MCF 10A (cell line): ENCODE measurements around the gene ATP13A5. TPM values are rescaled to one million over a fixed set of nuclear protein-coding genes. Genes with fewer than 3 reads are reported as not detected.

ENCODE experiments used
- BruUV-seq: library from RNA; stranded (reverse); fragments of 400-500 nt; replicated peaks from 2 replicates; lab custom pipeline; 2021; lab: Mats Ljungman, UMichigan
- CTCF ChIA-PET: fragments of 300-600 bp; sonication (Branson Sonifier 250); formaldehyde crosslinking; extraction: SDS; loops from one replicate; lab custom pipeline; 2021; ENCODE audit warnings: antibody characterized with exemption, inconsistent platforms; lab: Yijun Ruan, JAX
- POLR2A ChIA-PET: fragments of 300-600, 350-650 bp; sonication (Branson Sonifier 250); formaldehyde crosslinking; extraction: SDS; loops from one replicate; lab custom pipeline; 2020; ENCODE audit warnings: antibody characterized with exemption, inconsistent platforms; lab: Yijun Ruan, JAX
- DNase-seq: peaks from one replicate; pipeline ENCODE4 v3.0.0-alpha.2; 2018; ENCODE audit not compliant: unreplicated experiment
- H3K27ac Mint-ChIP-seq: one replicate; pipeline ENCODE4 v1.8.0; 2022; ENCODE audit warnings: mild to moderate bottlenecking, low read depth, mixed read lengths; ENCODE audit not compliant: unreplicated experiment
- H3K27me3 Mint-ChIP-seq: one replicate; pipeline ENCODE4 v1.8.0; 2022; ENCODE audit warnings: mixed read lengths; ENCODE audit not compliant: insufficient read depth, unreplicated experiment
- H3K36me3 Mint-ChIP-seq: one replicate; pipeline ENCODE4 v1.8.0; 2022; ENCODE audit warnings: mild to moderate bottlenecking, moderate library complexity, mixed read lengths; ENCODE audit not compliant: insufficient read depth, unreplicated experiment
- H3K4me1 Mint-ChIP-seq: one replicate; pipeline ENCODE4 v1.8.0; 2022; ENCODE audit warnings: mixed read lengths; ENCODE audit not compliant: insufficient read depth, unreplicated experiment
- H3K4me3 Mint-ChIP-seq: one replicate; pipeline ENCODE4 v1.8.0; 2022; ENCODE audit warnings: mild to moderate bottlenecking, moderate library complexity, mixed read lengths; ENCODE audit not compliant: unreplicated experiment
- H3K9me3 Mint-ChIP-seq: one replicate; pipeline ENCODE4 v1.8.0; 2022; ENCODE audit warnings: mixed read lengths; ENCODE audit not compliant: unreplicated experiment
- intact Hi-C: fragments of 100-400 bp; cut with micrococcal nuclease; formaldehyde crosslinking; loops from 2 replicates; pipeline ENCODE4 v1.14.1; 2022
- total RNA-seq: library from RNA; stranded (reverse); gene quantifications from 2 replicates; pipeline ENCODE4 v1.2.3, GENCODE V29; 2022
- TF ChIP-seq, protein P1 (sequence below): fragments of 200-600 bp; IDR thresholded peaks from one replicate; pipeline ENCODE4 v1.8.0; 2022; ENCODE audit warnings: antibody characterized with exemption, mild to moderate bottlenecking; ENCODE audit not compliant: unreplicated experiment

The ATP13A5 gene
- total RNA-seq, 1 experiment from 2014 or later = not detected

- peaks cover 6% of the 10 kb centered on the region for H3K36me3 Mint-ChIP-seq
- peaks cover 20% of the 10 kb centered on the region for H3K27me3 Mint-ChIP-seq
- ChIA-PET POLR2A (no interaction called here), CTCF (interaction anchor here (0.6 kb wide), 2 partner anchors 143 to 835 kb away, joined by 3 read pairs; no protein-coding TSS in a partner anchor)
- H3K4me1 Mint-ChIP-seq = no peaks in the 10 kb centered on the region
- intact Hi-C loops = no loop called here
- H3K9me3 Mint-ChIP-seq = no peaks in the 10 kb centered on the region
- H3K27ac Mint-ChIP-seq = no peak overlapping the region
- H3K4me3 Mint-ChIP-seq = no peak overlapping the region
- DNase-seq = peak; percentile 70
- BruUV-seq = no TSS peak
- TF ChIP-seq, protein P1, sequence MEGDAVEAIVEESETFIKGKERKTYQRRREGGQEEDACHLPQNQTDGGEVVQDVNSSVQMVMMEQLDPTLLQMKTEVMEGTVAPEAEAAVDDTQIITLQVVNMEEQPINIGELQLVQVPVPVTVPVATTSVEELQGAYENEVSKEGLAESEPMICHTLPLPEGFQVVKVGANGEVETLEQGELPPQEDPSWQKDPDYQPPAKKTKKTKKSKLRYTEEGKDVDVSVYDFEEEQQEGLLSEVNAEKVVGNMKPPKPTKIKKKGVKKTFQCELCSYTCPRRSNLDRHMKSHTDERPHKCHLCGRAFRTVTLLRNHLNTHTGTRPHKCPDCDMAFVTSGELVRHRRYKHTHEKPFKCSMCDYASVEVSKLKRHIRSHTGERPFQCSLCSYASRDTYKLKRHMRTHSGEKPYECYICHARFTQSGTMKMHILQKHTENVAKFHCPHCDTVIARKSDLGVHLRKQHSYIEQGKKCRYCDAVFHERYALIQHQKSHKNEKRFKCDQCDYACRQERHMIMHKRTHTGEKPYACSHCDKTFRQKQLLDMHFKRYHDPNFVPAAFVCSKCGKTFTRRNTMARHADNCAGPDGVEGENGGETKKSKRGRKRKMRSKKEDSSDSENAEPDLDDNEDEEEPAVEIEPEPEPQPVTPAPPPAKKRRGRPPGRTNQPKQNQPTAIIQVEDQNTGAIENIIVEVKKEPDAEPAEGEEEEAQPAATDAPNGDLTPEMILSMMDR = no peak
These were observed 77.1 kb downstream of the ATP13A5 start for GRCh38 chr3:193301433-193301832.

GRCh38 chr3:193297421-193297820, 81.1 kb downstream of the ATP13A5 start:
- TF ChIP-seq, protein P1 = no peak
- no TSS peak for BruUV-seq
- H3K36me3 Mint-ChIP-seq = no peaks in the 10 kb centered on the region
- H3K27ac Mint-ChIP-seq = no peak overlapping the region
- no peaks in the 10 kb centered on the region for H3K4me1 Mint-ChIP-seq
- no peaks in the 10 kb centered on the region for H3K9me3 Mint-ChIP-seq
- peaks cover 11% of the 10 kb centered on the region for H3K27me3 Mint-ChIP-seq
- intact Hi-C loops = no loop called here
- ChIA-PET POLR2A (no interaction called here), CTCF (interaction anchor here (0.6 kb wide), 1 partner anchor 189 kb away, joined by 3 read pairs; no protein-coding TSS in a partner anchor)
- DNase-seq = peak; percentile 38
- no peak overlapping the region for H3K4me3 Mint-ChIP-seq

DNA sequence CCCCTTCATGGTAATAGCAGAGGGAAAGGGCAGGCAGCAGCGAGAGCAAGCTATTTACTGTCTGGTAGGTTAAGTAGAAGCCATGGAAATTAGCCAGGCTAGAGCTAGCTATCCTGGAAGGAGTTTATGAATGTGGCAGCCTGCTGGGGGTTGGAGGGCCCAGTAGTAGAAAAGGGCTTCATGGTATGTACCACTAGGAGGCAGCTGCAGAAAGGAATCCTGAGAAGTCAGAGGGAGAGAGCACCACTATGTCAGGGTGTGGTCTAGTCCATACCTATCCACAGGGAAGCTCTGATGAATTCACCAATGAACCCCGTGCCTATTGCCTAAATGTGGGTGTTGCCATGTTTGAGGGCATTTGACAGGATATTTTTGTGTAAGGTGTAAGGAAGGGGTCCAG, 82.6 kb downstream of the ATP13A5 start:
- Mint-ChIP-seq H3K9me3 (no peaks in the 10 kb centered on the region), H3K27me3 (peaks cover 11% of the 10 kb centered on the region), H3K27ac (no peak overlapping the region), H3K36me3 (no peaks in the 10 kb centered on the region), H3K4me1 (no peaks in the 10 kb centered on the region), H3K4me3 (no peak overlapping the region)
- TF ChIP-seq, protein P1 = no peak
- intact Hi-C loops = no loop called here
- BruUV-seq = no TSS peak
- POLR2A ChIA-PET = no interaction called here
- CTCF ChIA-PET = no interaction called here
- DNase-seq = no peak

- POLR2A ChIA-PET = no interaction called here
- Mint-ChIP-seq H3K4me3 (no peak overlapping the region), H3K9me3 (no peaks in the 10 kb centered on the region), H3K36me3 (no peaks in the 10 kb centered on the region), H3K27ac (no peak overlapping the region), H3K27me3 (peaks cover 11% of the 10 kb centered on the region), H3K4me1 (no peaks in the 10 kb centered on the region)
- TF ChIP-seq, protein P1 = no peak
- CTCF ChIA-PET = no interaction called here
- intact Hi-C loops = no loop called here
- no TSS peak for BruUV-seq
- DNase-seq = peak; percentile 15
These were observed 86.2 kb downstream of the ATP13A5 start for GRCh38 chr3:193292386-193292785.
